ENCODE results near the gene NET1. TPM values are rescaled to one million over a fixed set of nuclear protein-coding genes. Genes with fewer than 3 reads are reported as not detected.
"Not testable (repeated sequence)": the region's sequence is repeated elsewhere in the genome, so short reads cannot be mapped to it uniquely, and the experiment has no call there.

The NET1 gene
- polyA plus RNA-seq, result 1 to 10 TPM; 1.5 to 2.3 (median 2.3) TPM

GRCh38 chr10:5412277-5412941 lies at the start of gene NET1:
Gene NET1, plus strand, starts transcription at chr10:5412557. Its CDS starts 136 bp downstream, at chr10:5412693.
- Mint-ChIP-seq H3K4me3 (peak within 1 kb of the TSS in 4 of 5 donors; percentile 83 to 93 (median 90)), H3K36me3 (peaks cover 0 to 2% (median 0%) of the 10 kb centered on the region in 3 donors), H3K27ac (peak within 1 kb of the TSS in 3 of 6 donors; percentile 35 to 53 (median 42)), H3K27me3 (ENCODE audit: low read depth in 3 of 3) (peaks cover 0 to 15% (median 6%) of the 10 kb centered on the region in 3 donors), H3K4me1 (peaks cover 4 to 5% of the 10 kb centered on the region in 2 donors), H3K9me3 (peaks cover 0 to 2% (median 0%) of the 10 kb centered on the region in 6 donors)
- peak; percentile 62 to 72 (median 71) for DNase-seq

- Mint-ChIP-seq H3K4me1 (peaks cover 6 to 16% of the 10 kb centered on the region in 2 donors), H3K36me3 (no peaks in the 10 kb centered on the region), H3K27ac (no peak overlapping the region), H3K4me3 (no peak overlapping the region), H3K27me3 (ENCODE audit: low read depth in 3 of 3) (peaks cover 3% of the 10 kb centered on the region in 3 donors), H3K9me3 (no peaks in the 10 kb centered on the region)
- DNase-seq, result no peak
These were observed 49.5 kb upstream of the NET1 start for GRCh38 chr10:5362873-5363272.

GRCh38 chr10:5364374-5364773 lies 48.0 kb upstream of the NET1 start:
- no peak overlapping the region for H3K4me3 Mint-ChIP-seq
- peak overlapping the region in 1 of 6 donors; percentile 11 for H3K27ac Mint-ChIP-seq
- H3K27me3 Mint-ChIP-seq (ENCODE audit: low read depth in 3 of 3), result peaks cover 3% of the 10 kb centered on the region in 3 donors
- DNase-seq, result no peak
- peaks cover 6 to 16% of the 10 kb centered on the region in 2 donors for H3K4me1 Mint-ChIP-seq
- H3K36me3 Mint-ChIP-seq, result no peaks in the 10 kb centered on the region
- no peaks in the 10 kb centered on the region for H3K9me3 Mint-ChIP-seq

- no peak within 1 kb of the TSS for H3K4me3 Mint-ChIP-seq
- DNase-seq, result no peak
- peaks cover 3% of the 10 kb centered on the region in 3 donors for H3K27me3 Mint-ChIP-seq (ENCODE audit: low read depth in 3 of 3)
- peak within 1 kb of the TSS in 2 of 6 donors; percentile 35 to 38 for H3K27ac Mint-ChIP-seq
- peaks cover 0 to 1% (median 0%) of the 10 kb centered on the region in 6 donors for H3K9me3 Mint-ChIP-seq
- H3K36me3 Mint-ChIP-seq, result no peaks in the 10 kb centered on the region
- peaks cover 6 to 16% of the 10 kb centered on the region in 2 donors for H3K4me1 Mint-ChIP-seq
These were observed 47.4 kb upstream of the NET1 start, which contains the start of gene UCN3 for GRCh38 chr10:5364890-5365338. Gene UCN3, plus strand, starts transcription at chr10:5364966. Its CDS starts 8,755 bp downstream, at chr10:5373721.

- H3K27me3 Mint-ChIP-seq (ENCODE audit: low read depth in 3 of 3), result peaks cover 2 to 3% (median 3%) of the 10 kb centered on the region in 3 donors
- H3K36me3 Mint-ChIP-seq, result no peaks in the 10 kb centered on the region
- H3K4me3 Mint-ChIP-seq, result no peak overlapping the region
- H3K4me1 Mint-ChIP-seq, result peaks cover 6 to 16% of the 10 kb centered on the region in 2 donors
- H3K9me3 Mint-ChIP-seq, result peaks cover 0 to 1% (median 0%) of the 10 kb centered on the region in 6 donors
- H3K27ac Mint-ChIP-seq, result peak overlapping the region in 2 of 6 donors; percentile 35 to 54
- DNase-seq, result no peak
These were observed 46.4 kb upstream of the NET1 start for GRCh38 chr10:5365928-5366327.

- Mint-ChIP-seq H3K4me3 (no peak overlapping the region), H3K4me1 (peaks cover 0 to 4% of the 10 kb centered on the region in 2 donors), H3K36me3 (no peaks in the 10 kb centered on the region), H3K9me3 (peaks cover 0 to 1% (median 0%) of the 10 kb centered on the region in 6 donors), H3K27ac (peak overlapping the region in 2 of 6 donors; percentile 17 to 88), H3K27me3 (ENCODE audit: low read depth in 3 of 3) (peaks cover 0 to 3% (median 2%) of the 10 kb centered on the region in 3 donors)
- DNase-seq, result no peak
These were observed 42.8 kb upstream of the NET1 start for GRCh38 chr10:5369362-5370158.

- H3K9me3 Mint-ChIP-seq, result peaks cover 0 to 1% (median 0%) of the 10 kb centered on the region in 6 donors
- H3K36me3 Mint-ChIP-seq, result no peaks in the 10 kb centered on the region
- no peak overlapping the region for H3K4me3 Mint-ChIP-seq
- H3K4me1 Mint-ChIP-seq, result peaks cover under 1 to 4% of the 10 kb centered on the region in 2 donors
- peak overlapping the region in 5 of 6 donors; percentile 15 to 87 (median 45) for H3K27ac Mint-ChIP-seq
- peaks cover 0 to 3% (median 0%) of the 10 kb centered on the region in 3 donors for H3K27me3 Mint-ChIP-seq (ENCODE audit: low read depth in 3 of 3)
- DNase-seq, result no peak
These were observed 41.6 kb upstream of the NET1 start for GRCh38 chr10:5370493-5371352.

GRCh38 chr10:5373307-5373706 lies 39.0 kb upstream of the NET1 start:
- Mint-ChIP-seq H3K27me3 (ENCODE audit: low read depth in 3 of 3) (no peaks in the 10 kb centered on the region), H3K36me3 (no peaks in the 10 kb centered on the region), H3K27ac (no peak overlapping the region), H3K4me3 (no peak overlapping the region), H3K4me1 (peaks cover 8 to 10% of the 10 kb centered on the region in 2 donors), H3K9me3 (peaks cover 0 to 1% (median 0%) of the 10 kb centered on the region in 6 donors)
- DNase-seq, result no peak

GRCh38 chr10:5373891-5374611 lies 38.3 kb upstream of the NET1 start:
- DNase-seq, result no peak
- Mint-ChIP-seq H3K27ac (peak overlapping the region in 1 of 6 donors; percentile 57), H3K4me1 (peaks cover 8 to 10% of the 10 kb centered on the region in 2 donors), H3K4me3 (no peak overlapping the region), H3K27me3 (ENCODE audit: low read depth in 3 of 3) (no peaks in the 10 kb centered on the region), H3K9me3 (peaks cover 0 to 1% (median 0%) of the 10 kb centered on the region in 6 donors), H3K36me3 (peaks cover 0 to under 1% (median 0%) of the 10 kb centered on the region in 3 donors)

GRCh38 chr10:5376450-5376849 lies 35.9 kb upstream of the NET1 start:
- peaks cover 8 to 13% of the 10 kb centered on the region in 2 donors for H3K4me1 Mint-ChIP-seq
- no peaks in the 10 kb centered on the region for H3K27me3 Mint-ChIP-seq (ENCODE audit: low read depth in 3 of 3)
- peak overlapping the region in 1 of 5 donors; percentile 42 for H3K4me3 Mint-ChIP-seq
- H3K9me3 Mint-ChIP-seq, result no peaks in the 10 kb centered on the region
- no peak for DNase-seq
- H3K36me3 Mint-ChIP-seq, result peaks cover 0 to 4% (median 0%) of the 10 kb centered on the region in 3 donors
- peak overlapping the region in 4 of 6 donors; percentile 56 to 77 (median 70) for H3K27ac Mint-ChIP-seq

- not testable (repeated sequence) for H3K27ac Mint-ChIP-seq
These were observed 33.2 kb upstream of the NET1 start for GRCh38 chr10:5379202-5379601.

GRCh38 chr10:5380395-5380794 lies 32.0 kb upstream of the NET1 start:
- not testable (repeated sequence) for H3K27me3 Mint-ChIP-seq (ENCODE audit: low read depth in 3 of 3); H3K27ac Mint-ChIP-seq; H3K9me3 Mint-ChIP-seq; DNase-seq; H3K36me3 Mint-ChIP-seq; H3K4me3 Mint-ChIP-seq
- peaks cover 8 to 15% of the 10 kb centered on the region in 2 donors for H3K4me1 Mint-ChIP-seq

More at GRCh38 chr10:5379202-5379601, 33.2 kb upstream of the NET1 start:
- not testable (repeated sequence) for H3K9me3 Mint-ChIP-seq; H3K4me3 Mint-ChIP-seq; H3K27me3 Mint-ChIP-seq (ENCODE audit: low read depth in 3 of 3); H3K36me3 Mint-ChIP-seq; DNase-seq
- H3K4me1 Mint-ChIP-seq, result peaks cover 8 to 15% of the 10 kb centered on the region in 2 donors

All from immature natural killer cell (primary cell).